GM23338 (cell line): Measurements from ENCODE around the gene SPRR1A. TPM values are rescaled to one million over a fixed set of nuclear protein-coding genes. Genes with fewer than 3 reads are reported as not detected.

Source experiments
- ATAC-seq: fragments of 200-7000 bp; cut with Tn5 transposase; 3 replicates; pipeline ENCODE4 v1.9.1; 2020
- DNase-seq: peaks from one replicate; pipeline ENCODE4 v3.0.0-alpha.2; 2015; ENCODE audit warnings: low spot score
- H2AFZ ChIP-seq: fragments of 200-600 bp; sonication (generic); 2 replicates; pipeline ENCODE4 v1.8.0; 2016; ENCODE audit warnings: antibody characterized with exemption, mild to moderate bottlenecking, moderate library complexity
- H3F3A ChIP-seq: fragments of 200-600 bp; sonication (generic); replicated peaks from 2 replicates; pipeline ENCODE4 v1.8.0; 2017; ENCODE audit warnings: antibody characterized with exemption, mixed run types, low read depth
- H3K27ac ChIP-seq: fragments of 200-600 bp; sonication (generic); 2 replicates; pipeline ENCODE4 v1.6.1; 2016; ENCODE audit warnings: low read depth
- H3K27me3 ChIP-seq: fragments of 200-600 bp; sonication (generic); 2 replicates; pipeline ENCODE4 v1.8.0; 2016; ENCODE audit warnings: mild to moderate bottlenecking, mixed run types, moderate library complexity; ENCODE audit not compliant: insufficient read depth
- H3K36me3 ChIP-seq: fragments of 200-600 bp; sonication (generic); 2 replicates; pipeline ENCODE4 v1.8.0; 2016; ENCODE audit warnings: mild to moderate bottlenecking; ENCODE audit not compliant: insufficient read depth
- H3K4me1 ChIP-seq: fragments of 200-600 bp; sonication (generic); 2 replicates; pipeline ENCODE4 v1.8.0; 2016; ENCODE audit warnings: mild to moderate bottlenecking, moderate library complexity; ENCODE audit not compliant: insufficient read depth
- H3K4me2 ChIP-seq: fragments of 200-600 bp; sonication (generic); 2 replicates; pipeline ENCODE4 v1.7.1; 2017; ENCODE audit warnings: mixed run types
- H3K4me3 ChIP-seq: fragments of 200-600 bp; sonication (generic); 2 replicates; pipeline ENCODE4 v1.6.1; 2016; ENCODE audit warnings: mixed run types
- H3K79me2 ChIP-seq: fragments of 200-600 bp; sonication (generic); replicated peaks from 2 replicates; pipeline ENCODE4 v1.8.0; 2017; ENCODE audit warnings: mild to moderate bottlenecking; ENCODE audit not compliant: insufficient read depth
- H3K9me2 ChIP-seq: fragments of 200-600 bp; sonication (generic); 2 replicates; pipeline ENCODE4 v1.8.0; 2017; ENCODE audit not compliant: insufficient read depth
- H4K20me1 ChIP-seq: fragments of 200-600 bp; sonication (generic); replicated peaks from 2 replicates; pipeline ENCODE4 v1.8.0; 2017; ENCODE audit warnings: mild to moderate bottlenecking; ENCODE audit not compliant: insufficient read depth
- H3K27ac Mint-ChIP-seq: 2 replicates; pipeline ENCODE4 v1.8.0; 2020; ENCODE audit warnings: inconsistent platforms, mild to moderate bottlenecking, moderate library complexity, mixed read lengths
- H3K27me3 Mint-ChIP-seq: 3 replicates; pipeline ENCODE4 v1.8.0; 2022; ENCODE audit warnings: low read depth, mild to moderate bottlenecking, moderate library complexity, mixed read lengths, inconsistent platforms; ENCODE audit not compliant: insufficient read depth, poor library complexity
- H3K36me3 Mint-ChIP-seq: 3 replicates; pipeline ENCODE4 v1.8.0; 2021; ENCODE audit warnings: low read depth, mild to moderate bottlenecking, inconsistent platforms, moderate library complexity, mixed read lengths
- H3K4me1 Mint-ChIP-seq: 3 replicates; pipeline ENCODE4 v1.8.0; 2020; ENCODE audit warnings: mild to moderate bottlenecking, inconsistent platforms, mixed read lengths
- H3K4me3 Mint-ChIP-seq: 3 replicates; pipeline ENCODE4 v1.8.0; 2021; ENCODE audit warnings: moderate library complexity, mild to moderate bottlenecking, inconsistent platforms, mixed read lengths
- H3K9me3 Mint-ChIP-seq: 3 replicates; pipeline ENCODE4 v1.8.0; 2020; ENCODE audit warnings: moderate library complexity, mild to moderate bottlenecking, inconsistent platforms, mixed read lengths
- CREB1 ChIP-seq: fragments of 250-450 bp; sonication (Bioruptor Pico); IDR thresholded peaks from 2 replicates; pipeline ENCODE4 v1.5.0; 2020; ENCODE audit warnings: low read depth, mild to moderate bottlenecking, moderate library complexity
- CTCF ChIP-seq, 2 experiments: fragments of 200-600 bp in 1 of 2; sonication (generic) in 1 of 2; conservative IDR thresholded peaks; 2 replicates each; pipeline versions ENCODE4 v1.5.1 to v1.6.1; 2016 to 2017; ENCODE audit warnings: antibody characterized with exemption in 2 of 2, low read depth in 2 of 2, mild to moderate bottlenecking in 2 of 2, moderate library complexity in 1 of 2
- EZH2 ChIP-seq: fragments of 200-600 bp; sonication (generic); IDR thresholded peaks from one replicate; pipeline ENCODE4 v1.8.0; 2017; ENCODE audit warnings: antibody characterized with exemption, mild to moderate bottlenecking, low read depth; ENCODE audit not compliant: unreplicated experiment
- EZH2phosphoT487 ChIP-seq: fragments of 200-600 bp; sonication (generic); IDR thresholded peaks from one replicate; pipeline ENCODE4 v1.8.1; 2018; ENCODE audit warnings: antibody characterized with exemption; ENCODE audit not compliant: unreplicated experiment
- JUNB ChIP-seq: IDR thresholded peaks from one replicate; pipeline ENCODE4 v1.6.1; 2016; ENCODE audit warnings: antibody characterized with exemption; ENCODE audit not compliant: unreplicated experiment
- POLR2AphosphoS5 ChIP-seq: IDR thresholded peaks from 2 replicates; pipeline ENCODE4 v1.6.1; 2016; ENCODE audit warnings: antibody characterized with exemption, low read depth
- REST ChIP-seq: IDR thresholded peaks from one replicate; pipeline ENCODE4 v1.6.1; 2018; ENCODE audit warnings: antibody characterized with exemption; ENCODE audit not compliant: unreplicated experiment
- STAT1 ChIP-seq: IDR thresholded peaks from one replicate; pipeline ENCODE4 v1.6.1; 2016; ENCODE audit warnings: antibody characterized with exemption; ENCODE audit not compliant: unreplicated experiment
- ZNF114 ChIP-seq: fragments of 250-450 bp; sonication (Bioruptor Pico); IDR thresholded peaks from 2 replicates; pipeline ENCODE4 v1.5.0; 2020; ENCODE audit warnings: mild to moderate bottlenecking, moderate library complexity
- ZNF462 ChIP-seq: fragments of 250-450 bp; sonication (Bioruptor Pico); IDR thresholded peaks from 2 replicates; pipeline ENCODE4 v1.5.0; 2020; ENCODE audit warnings: mild to moderate bottlenecking, moderate library complexity
- polyA plus RNA-seq: library from polyadenylated mRNA; unstranded; fragments of >200 nt; fragmentation: Nextera tagmentation; extraction: Ambion mirVana; gene quantifications from 2 replicates; pipeline ENCODE4 v1.2.1, GENCODE V29; 2016
- total RNA-seq: library from RNA; depleted of rRNA; stranded (reverse); fragments of >200 nt; shearing (Covaris generic); gene quantifications from 2 replicates; pipeline ENCODE4 v1.2.3, GENCODE V29; 2014

Gene SPRR1A
- total and polyA plus RNA-seq, 2 experiments from 2014 or later, result not detected

- Mint-ChIP-seq H3K4me1 (no peaks in the 10 kb centered on the region), H3K9me3 (peaks cover 10% of the 10 kb centered on the region), H3K27me3 (peaks cover 7% of the 10 kb centered on the region), H3K36me3 (no peaks in the 10 kb centered on the region; the same call in 2 of the 3 replicates), H3K4me3 (no peak overlapping the region), H3K27ac (no peak overlapping the region)
- peak; percentile 58 for ATAC-seq
- Histone ChIP-seq H3K36me3 (no peaks in the 10 kb centered on the region), H3K4me1 (no peaks in the 10 kb centered on the region), H3K4me2 (no peak overlapping the region), H2AFZ (no peak overlapping the region), H3F3A (no peaks in the 10 kb centered on the region), H3K79me2 (no peaks in the 10 kb centered on the region), H3K27me3 (no peaks in the 10 kb centered on the region), H4K20me1 (no peaks in the 10 kb centered on the region), H3K9me2 (no peaks in the 10 kb centered on the region; the same call in 1 of the 2 replicates), H3K27ac (no peak overlapping the region), H3K4me3 (no peak overlapping the region)
- DNase-seq, result peak; percentile 41
- no peak for TF ChIP-seq ZNF114 (CRISPR knock-in tag)
- peak; percentile 28 to 44 for TF ChIP-seq CTCF (conservative IDR thresholded peaks at IDR 0.05; ENCODE audit: low read depth in 2 of 2)
These were observed 42.7 kb upstream of the SPRR1A start for GRCh38 chr1:152941037-152941711.

DNA sequence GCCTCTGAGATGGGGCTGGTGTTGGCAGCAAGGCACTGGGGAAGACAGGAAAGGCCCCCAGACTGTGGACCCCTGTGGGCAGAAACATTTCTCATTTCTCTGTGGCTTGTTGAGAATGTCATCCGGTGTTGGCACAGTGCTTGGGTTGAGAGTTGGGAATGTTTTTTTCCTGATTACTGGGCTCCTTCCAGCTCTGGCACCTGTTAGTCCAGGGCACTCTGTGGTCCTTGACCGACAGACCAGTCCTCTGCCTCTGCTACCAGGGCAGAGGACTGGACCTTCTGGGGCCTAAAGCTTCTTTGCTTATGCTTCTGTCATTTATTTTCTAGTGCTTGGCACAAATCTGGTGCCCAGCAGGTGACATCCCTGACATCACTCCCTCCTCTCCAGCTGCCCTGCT lies 41.7 kb upstream of the SPRR1A start:
- DNase-seq (no peak), ATAC-seq (no peak)
- H3K36me3 Mint-ChIP-seq, result no peaks in the 10 kb centered on the region; the same call in 2 of the 3 replicates
- peaks cover 7% of the 10 kb centered on the region for H3K27me3 Mint-ChIP-seq
- H3K27me3 ChIP-seq, result no peaks in the 10 kb centered on the region
- no peak overlapping the region for H3K4me3 ChIP-seq
- no peaks in the 10 kb centered on the region for H4K20me1 ChIP-seq
- H3K27ac ChIP-seq, result no peak overlapping the region
- no peak overlapping the region for H3K4me3 Mint-ChIP-seq
- H3F3A ChIP-seq, result no peaks in the 10 kb centered on the region
- no peaks in the 10 kb centered on the region for H3K4me1 ChIP-seq
- no peak overlapping the region for H3K4me2 ChIP-seq
- H3K4me1 Mint-ChIP-seq, result no peaks in the 10 kb centered on the region
- H3K9me2 ChIP-seq, result peaks cover 5% of the 10 kb centered on the region
- H3K27ac Mint-ChIP-seq, result no peak overlapping the region
- no peak overlapping the region for H2AFZ ChIP-seq
- H3K79me2 ChIP-seq, result no peaks in the 10 kb centered on the region
- no peaks in the 10 kb centered on the region for H3K36me3 ChIP-seq
- peaks cover 7% of the 10 kb centered on the region for H3K9me3 Mint-ChIP-seq
- TF ChIP-seq ZNF114 (CRISPR knock-in tag) (no peak), STAT1 (no peak), EZH2phosphoT487 (no peak), POLR2AphosphoS5 (no peak), CREB1 (CRISPR knock-in tag) (no peak), ZNF462 (CRISPR knock-in tag) (no peak), EZH2 (no peak), JUNB (no peak), REST (no peak)
